G401.6 (cell line): ENCODE results near the gene HAL.

Source experiments
- FAIRE-seq: peaks from 2 replicates; lab custom pipeline; 2012; peaks lifted over from hg19 to GRCh38; lab: Jason Lieb, UNC

HAL gene

GRCh38 chr12:96007729-96008128 is 11.6 kb upstream of the HAL start:
- FAIRE-seq: no peak

- peak; percentile 48 for FAIRE-seq
These were observed 10.6 kb upstream of the HAL start for GRCh38 chr12:96006727-96007126.

GRCh38 chr12:96000858-96001257 is 4.7 kb upstream of the HAL start:
- no peak for FAIRE-seq

DNA sequence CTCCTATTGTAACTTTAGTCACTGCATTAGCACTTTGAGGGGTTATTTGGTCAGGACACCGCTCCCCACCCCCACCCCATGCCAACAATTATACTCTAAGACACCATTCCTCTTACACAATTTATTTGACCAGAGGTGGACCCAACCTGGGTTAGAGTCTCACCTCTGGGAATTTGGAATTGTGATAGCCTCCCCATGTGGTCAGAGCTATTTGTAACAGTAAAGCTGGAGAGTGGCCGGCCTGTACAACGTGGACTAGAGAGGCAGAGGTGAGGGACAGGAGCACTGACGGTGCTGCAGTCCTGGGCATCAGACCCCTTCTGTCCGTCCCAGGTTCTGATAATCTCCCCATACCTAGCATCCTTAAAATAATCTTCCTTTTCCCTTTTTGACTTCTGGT is 3.3 kb upstream of the HAL start:
- FAIRE-seq: no peak

DNA sequence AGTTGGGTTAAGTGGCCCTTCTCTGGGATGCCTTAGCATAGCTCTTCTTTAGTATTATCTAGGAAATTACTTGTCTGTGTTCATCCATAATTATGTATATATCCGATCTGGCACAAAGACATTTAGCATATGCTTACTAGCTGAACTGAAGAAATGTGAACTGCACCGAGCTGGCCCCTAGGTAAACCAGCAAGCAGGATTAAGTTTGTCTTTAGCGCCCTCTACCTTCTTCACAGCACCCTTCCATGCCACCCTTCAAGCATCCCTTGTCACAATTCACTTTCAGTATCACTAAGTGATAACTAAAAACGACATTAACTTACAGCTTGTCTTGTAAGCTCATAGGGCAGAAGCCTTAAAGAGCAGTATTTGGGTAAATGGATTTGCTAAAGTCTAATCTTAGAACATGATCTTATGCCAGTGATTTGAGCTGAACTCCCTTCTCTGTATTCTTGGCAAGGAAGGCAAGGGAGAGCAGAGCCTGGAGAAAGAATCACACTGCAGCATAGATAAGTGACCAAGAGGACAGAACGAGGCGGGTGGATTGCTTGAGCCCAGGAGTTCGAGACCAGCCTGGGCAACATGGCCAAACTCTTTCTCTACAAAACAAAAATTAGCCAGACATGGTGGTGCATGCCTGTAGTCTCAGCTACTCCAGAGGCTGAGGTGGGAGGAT is 2.6 kb upstream of the HAL start:
- peak; percentile 88 for FAIRE-seq

- FAIRE-seq: no peak
These were observed 1.9 kb upstream of the HAL start for GRCh38 chr12:95997911-95998510.

- FAIRE-seq: no peak
These were observed 1.1 kb upstream of the HAL start for GRCh38 chr12:95997276-95997675.

DNA sequence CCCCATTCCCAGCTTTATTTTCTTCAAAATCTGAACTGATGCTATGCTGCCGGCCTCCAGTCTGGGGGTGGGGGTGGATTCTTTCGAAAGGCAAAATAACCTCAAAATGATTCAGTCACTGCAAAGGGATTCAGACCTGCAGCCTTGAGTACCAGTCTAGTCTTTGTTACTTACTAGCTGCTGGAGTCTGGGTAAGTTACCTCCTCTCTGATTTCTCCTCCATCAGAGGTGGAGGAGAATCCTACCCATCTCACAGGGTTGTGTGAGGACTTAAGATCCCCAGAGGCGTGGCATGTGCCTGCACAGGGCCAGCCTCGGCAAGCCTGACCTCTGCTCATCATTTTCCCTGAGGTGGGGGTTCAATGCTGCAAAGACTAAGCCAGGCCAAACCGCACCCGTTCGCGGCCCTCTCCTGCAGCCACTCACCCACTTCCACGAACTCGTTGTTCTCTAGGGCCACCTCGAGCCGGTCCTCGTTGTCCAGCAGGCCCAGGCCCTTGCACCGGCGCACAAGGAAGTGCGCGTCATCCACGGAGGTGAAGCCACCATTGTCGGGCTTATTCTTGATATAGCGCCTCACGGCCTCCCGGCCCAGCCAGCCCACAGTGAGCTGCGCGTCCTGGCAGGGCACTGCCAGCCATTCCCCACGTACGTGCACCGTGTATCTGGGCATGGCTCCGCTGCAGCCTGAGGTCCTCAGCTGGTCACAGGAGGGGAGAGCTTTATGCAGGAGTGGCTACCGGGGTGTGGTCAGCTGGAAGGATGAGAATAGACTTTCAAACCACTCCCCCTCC is 709 bp downstream of the HAL start:
- no peak for FAIRE-seq

- FAIRE-seq: no peak
These were observed 1.7 kb downstream of the HAL start for GRCh38 chr12:95994476-95994875.

DNA sequence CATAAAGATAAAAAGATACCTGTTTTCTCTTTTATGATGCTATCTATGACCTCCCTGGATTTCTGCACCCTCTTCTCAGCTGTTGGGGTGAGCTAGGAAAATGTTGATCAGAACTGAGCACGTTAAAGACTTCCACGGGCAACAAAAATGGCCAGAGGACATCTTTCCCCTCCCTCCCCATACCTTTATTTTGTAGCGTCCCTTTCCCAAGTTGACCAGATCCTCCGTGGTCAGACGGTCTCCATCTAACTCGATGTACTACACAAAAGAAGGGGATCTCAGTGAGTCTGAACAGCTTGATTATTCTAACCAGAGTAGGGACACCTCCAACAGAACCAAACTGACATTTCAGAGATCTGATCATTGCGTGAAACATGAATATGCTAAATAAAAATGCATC is 2.2 kb downstream of the HAL start:
- no peak for FAIRE-seq

- no peak for FAIRE-seq
These were observed 6.0 kb downstream of the HAL start for GRCh38 chr12:95990136-95990535.

DNA sequence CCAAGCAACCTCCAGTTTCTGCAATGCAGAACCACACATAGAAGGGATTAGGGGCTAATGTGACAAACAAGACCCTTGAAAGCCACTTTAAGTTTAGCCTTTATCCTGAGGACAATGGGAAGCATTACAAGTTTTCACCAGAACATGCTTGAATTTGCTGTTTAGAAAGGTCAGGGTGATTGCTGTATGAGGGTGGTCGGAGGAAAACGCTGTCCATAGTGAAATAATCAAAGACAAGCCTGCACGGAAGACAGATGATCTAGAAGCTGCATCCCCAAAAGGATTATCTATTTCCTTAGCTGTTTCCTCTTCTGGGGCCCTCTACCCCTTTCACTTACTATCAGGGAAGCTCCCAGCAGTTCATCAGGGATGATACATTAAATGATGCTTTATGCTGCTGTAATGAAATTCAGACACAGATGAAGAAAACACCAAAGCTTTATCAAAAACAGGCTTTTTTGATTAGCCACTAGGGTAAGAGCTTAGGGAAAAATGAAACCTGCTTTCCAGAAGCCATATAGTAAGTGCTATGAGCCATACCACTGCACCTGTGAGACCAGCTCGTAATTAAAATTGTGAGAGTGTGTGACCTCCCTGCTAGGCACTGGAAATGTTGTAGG is 6.5 kb downstream of the HAL start:
- FAIRE-seq: no peak

- no peak for FAIRE-seq
These were observed 7.5 kb downstream of the HAL start for GRCh38 chr12:95988506-95989275.

- no peak for FAIRE-seq
These were observed 9.2 kb downstream of the HAL start for GRCh38 chr12:95986635-95987570.

GRCh38 chr12:95984682-95985081 is 11.5 kb downstream of the HAL start:
- FAIRE-seq: no peak

DNA sequence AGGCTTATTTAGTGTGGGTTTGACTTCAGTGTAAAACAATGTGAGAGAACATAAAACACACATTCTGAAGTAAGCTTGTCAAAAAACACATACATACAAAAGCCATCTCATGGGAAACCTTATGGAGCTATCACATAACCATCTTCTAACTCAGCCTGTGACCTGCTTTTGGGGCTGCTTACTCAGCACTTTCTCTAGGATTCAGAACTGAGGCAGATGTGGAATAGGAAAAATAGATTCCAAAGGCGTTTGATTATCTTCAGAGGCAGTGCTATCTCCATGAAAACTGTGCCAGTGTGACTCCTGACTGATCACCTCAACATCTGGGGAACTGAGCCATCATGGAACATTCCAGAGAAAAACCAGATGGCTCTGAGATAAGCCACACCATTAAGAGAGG is 13.5 kb downstream of the HAL start:
- FAIRE-seq: no peak

GRCh38 chr12:95980437-95980836 is 15.7 kb downstream of the HAL start:
- FAIRE-seq: no peak

DNA sequence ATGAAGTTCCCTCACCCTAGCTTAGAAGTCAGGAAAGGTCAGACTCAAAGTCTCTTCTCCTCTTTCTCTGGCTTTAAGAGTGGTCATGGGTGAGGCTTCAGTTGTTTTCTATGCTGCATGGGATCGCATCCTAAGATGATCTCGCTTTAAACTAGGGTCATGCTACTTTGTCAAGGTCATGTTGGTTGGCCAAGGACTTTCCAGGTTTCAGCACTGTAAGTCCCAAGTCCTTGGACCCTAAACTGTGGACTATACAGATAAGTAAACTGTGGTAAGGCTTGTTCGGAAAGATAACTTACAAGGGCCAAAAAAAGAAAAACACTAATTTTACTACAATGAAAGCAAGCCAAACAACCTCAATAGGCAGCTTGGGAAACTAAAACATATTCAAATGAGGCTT is 17.4 kb downstream of the HAL start:
- FAIRE-seq: no peak

- no peak for FAIRE-seq
These were observed 17.8 kb downstream of the HAL start for GRCh38 chr12:95978351-95978750.

DNA sequence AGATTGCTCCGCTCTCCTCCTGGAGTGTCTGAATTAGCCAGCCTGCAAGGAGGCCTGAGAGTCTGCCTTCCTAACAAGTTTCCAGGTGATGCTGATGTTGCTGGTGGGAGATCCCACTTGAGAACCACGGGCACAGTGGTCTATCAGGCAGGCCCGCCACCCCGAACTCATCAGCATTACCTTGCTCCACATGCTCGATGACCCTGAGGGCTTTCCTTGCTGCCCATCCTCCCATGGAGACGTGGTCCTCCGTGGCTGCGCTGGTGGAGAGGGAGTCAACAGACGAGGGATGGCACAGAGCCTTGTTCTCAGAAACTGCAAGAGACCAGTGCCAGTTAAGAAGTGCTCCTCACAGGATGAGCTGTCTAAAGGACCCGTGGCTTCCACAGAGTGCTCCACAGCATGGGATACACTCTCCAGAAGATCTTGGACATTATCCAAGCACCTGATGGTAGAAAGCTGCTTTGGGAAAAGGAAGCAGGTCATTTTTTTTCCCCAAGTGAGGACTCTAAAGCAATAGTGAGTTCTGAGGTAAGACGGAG is 18.3 kb downstream of the HAL start:
- FAIRE-seq: no peak

GRCh38 chr12:95976416-95976832 is 19.7 kb downstream of the HAL start:
- no peak for FAIRE-seq
